Activated naive CD4-positive, alpha-beta T cell treated with anti-CD3 and anti-CD28 coated beads, Interleukin-2, amount 10 ng/mL, durations not matched to agents 7 days and 5 days (primary cell): ENCODE measurements around the gene FREM2.

Experiments
- CTCF ChIA-PET: fragments of 350-600 bp; sonication (Branson Sonifier 250); formaldehyde crosslinking; loops from one replicate; lab custom pipeline; 2021; ENCODE audit warnings: antibody characterized with exemption; lab: Charles Lee
- DNase-seq: peaks from one replicate; pipeline ENCODE4 v3.0.0-alpha.2; 2020
- H3K27ac Mint-ChIP-seq: one replicate; pipeline ENCODE4 v1.8.0; 2021; ENCODE audit warnings: mild to moderate bottlenecking, moderate library complexity, mixed read lengths
- H3K27me3 Mint-ChIP-seq: one replicate; pipeline ENCODE4 v1.8.0; 2021; ENCODE audit warnings: mild to moderate bottlenecking, mixed read lengths
- H3K36me3 Mint-ChIP-seq: one replicate; pipeline ENCODE4 v1.8.0; 2021; ENCODE audit warnings: mixed read lengths
- H3K4me1 Mint-ChIP-seq: one replicate; pipeline ENCODE4 v1.8.0; 2021; ENCODE audit warnings: mixed read lengths
- H3K4me3 Mint-ChIP-seq: one replicate; pipeline ENCODE4 v1.8.0; 2021; ENCODE audit warnings: mild to moderate bottlenecking, moderate library complexity, mixed read lengths
- H3K9me3 Mint-ChIP-seq: one replicate; pipeline ENCODE4 v1.8.0; 2021; ENCODE audit warnings: mixed read lengths

Gene FREM2

GRCh38 chr13:38669234-38669964 is 17.5 kb upstream of the FREM2 start:
- Mint-ChIP-seq H3K27ac (no peak overlapping the region), H3K36me3 (no peaks in the 10 kb centered on the region), H3K9me3 (no peaks in the 10 kb centered on the region), H3K4me3 (no peak overlapping the region), H3K27me3 (no peaks in the 10 kb centered on the region), H3K4me1 (no peaks in the 10 kb centered on the region)
- CTCF ChIA-PET, result no interaction called here
- DNase-seq, result no peak

- H3K4me1 Mint-ChIP-seq, result no peaks in the 10 kb centered on the region
- DNase-seq, result no peak
- H3K4me3 Mint-ChIP-seq, result no peak overlapping the region
- H3K27me3 Mint-ChIP-seq, result no peaks in the 10 kb centered on the region
- no peaks in the 10 kb centered on the region for H3K36me3 Mint-ChIP-seq
- CTCF ChIA-PET, result no interaction called here
- H3K27ac Mint-ChIP-seq, result no peak overlapping the region
- H3K9me3 Mint-ChIP-seq, result no peaks in the 10 kb centered on the region
Observed at GRCh38 chr13:38670627-38671026, 16.2 kb upstream of the FREM2 start.

GRCh38 chr13:38671980-38672379 is 14.9 kb upstream of the FREM2 start:
- H3K9me3 Mint-ChIP-seq, result no peaks in the 10 kb centered on the region
- DNase-seq, result no peak
- CTCF ChIA-PET, result no interaction called here

GRCh38 chr13:38674208-38674607 is 12.7 kb upstream of the FREM2 start:
- Mint-ChIP-seq H3K27me3 (no peaks in the 10 kb centered on the region), H3K9me3 (no peaks in the 10 kb centered on the region), H3K36me3 (no peaks in the 10 kb centered on the region)

More at GRCh38 chr13:38671980-38672379, 14.9 kb upstream of the FREM2 start:
- no peaks in the 10 kb centered on the region for H3K4me1 Mint-ChIP-seq
- H3K27me3 Mint-ChIP-seq, result no peaks in the 10 kb centered on the region
- H3K4me3 Mint-ChIP-seq, result no peak overlapping the region
- H3K27ac Mint-ChIP-seq, result no peak overlapping the region
- no peaks in the 10 kb centered on the region for H3K36me3 Mint-ChIP-seq

GRCh38 chr13:38680912-38681311 is 6.0 kb upstream of the FREM2 start:
- CTCF ChIA-PET, result interaction anchor here (1.0 kb wide), 1 partner anchor 234 kb away, joined by 3 read pairs; no protein-coding TSS in a partner anchor
- Mint-ChIP-seq H3K27me3 (peaks cover 6% of the 10 kb centered on the region), H3K27ac (no peak overlapping the region), H3K4me1 (no peaks in the 10 kb centered on the region), H3K4me3 (no peak overlapping the region), H3K36me3 (no peaks in the 10 kb centered on the region), H3K9me3 (no peaks in the 10 kb centered on the region)
- DNase-seq, result no peak

More at GRCh38 chr13:38674208-38674607, 12.7 kb upstream of the FREM2 start:
- DNase-seq, result no peak
- H3K27ac Mint-ChIP-seq, result no peak overlapping the region
- CTCF ChIA-PET, result no interaction called here
- H3K4me1 Mint-ChIP-seq, result no peaks in the 10 kb centered on the region
- no peak overlapping the region for H3K4me3 Mint-ChIP-seq

- Mint-ChIP-seq H3K27ac (no peak overlapping the region), H3K9me3 (no peaks in the 10 kb centered on the region), H3K4me1 (no peaks in the 10 kb centered on the region), H3K27me3 (peaks cover 35% of the 10 kb centered on the region), H3K36me3 (no peaks in the 10 kb centered on the region), H3K4me3 (no peak overlapping the region)
- no peak for DNase-seq
- CTCF ChIA-PET, result no interaction called here
Observed at GRCh38 chr13:38684714-38685113, 2.2 kb upstream of the FREM2 start.

GRCh38 chr13:38685431-38685830 is 1.4 kb upstream of the FREM2 start:
- Mint-ChIP-seq H3K9me3 (no peaks in the 10 kb centered on the region), H3K4me1 (no peaks in the 10 kb centered on the region), H3K4me3 (no peak overlapping the region), H3K36me3 (no peaks in the 10 kb centered on the region), H3K27me3 (peaks cover 35% of the 10 kb centered on the region), H3K27ac (no peak overlapping the region)
- CTCF ChIA-PET, result no interaction called here
- no peak for DNase-seq

GRCh38 chr13:38685974-38686576 is 802 bp upstream of the FREM2 start:
- H3K9me3 Mint-ChIP-seq, result no peaks in the 10 kb centered on the region
- no peaks in the 10 kb centered on the region for H3K4me1 Mint-ChIP-seq
- H3K27me3 Mint-ChIP-seq, result peaks cover 35% of the 10 kb centered on the region
- H3K36me3 Mint-ChIP-seq, result no peaks in the 10 kb centered on the region
- CTCF ChIA-PET, result no interaction called here
- no peak for DNase-seq
- no peak overlapping the region for H3K4me3 Mint-ChIP-seq
- no peak overlapping the region for H3K27ac Mint-ChIP-seq

- no peaks in the 10 kb centered on the region for H3K4me1 Mint-ChIP-seq
- H3K4me3 Mint-ChIP-seq, result no peak overlapping the region
- H3K9me3 Mint-ChIP-seq, result no peaks in the 10 kb centered on the region
- H3K27ac Mint-ChIP-seq, result no peak overlapping the region
- peaks cover 35% of the 10 kb centered on the region for H3K27me3 Mint-ChIP-seq
- DNase-seq, result no peak
- CTCF ChIA-PET, result no interaction called here
- no peaks in the 10 kb centered on the region for H3K36me3 Mint-ChIP-seq
Observed at GRCh38 chr13:38687246-38688229, 661 bp downstream of the FREM2 start.

- CTCF ChIA-PET, result no interaction called here
- H3K27ac Mint-ChIP-seq, result no peak overlapping the region
- no peak overlapping the region for H3K4me3 Mint-ChIP-seq
- no peaks in the 10 kb centered on the region for H3K9me3 Mint-ChIP-seq
- H3K27me3 Mint-ChIP-seq, result peaks cover 35% of the 10 kb centered on the region
- no peak for DNase-seq
- H3K4me1 Mint-ChIP-seq, result no peaks in the 10 kb centered on the region
- no peaks in the 10 kb centered on the region for H3K36me3 Mint-ChIP-seq
Observed at GRCh38 chr13:38688674-38689073, 1.8 kb downstream of the FREM2 start.

- H3K4me1 Mint-ChIP-seq, result no peaks in the 10 kb centered on the region
- DNase-seq, result no peak
- CTCF ChIA-PET, result no interaction called here
- H3K9me3 Mint-ChIP-seq, result no peaks in the 10 kb centered on the region
- H3K4me3 Mint-ChIP-seq, result no peak overlapping the region
- H3K27ac Mint-ChIP-seq, result no peak overlapping the region
- no peaks in the 10 kb centered on the region for H3K36me3 Mint-ChIP-seq
- peaks cover 35% of the 10 kb centered on the region for H3K27me3 Mint-ChIP-seq
Observed at GRCh38 chr13:38690231-38690630, 3.4 kb downstream of the FREM2 start.

- CTCF ChIA-PET, result no interaction called here
- H3K4me1 Mint-ChIP-seq, result no peaks in the 10 kb centered on the region
- H3K4me3 Mint-ChIP-seq, result no peak overlapping the region
- H3K27ac Mint-ChIP-seq, result no peak overlapping the region
- DNase-seq, result no peak
- H3K36me3 Mint-ChIP-seq, result no peaks in the 10 kb centered on the region
- no peaks in the 10 kb centered on the region for H3K9me3 Mint-ChIP-seq
- peaks cover 6% of the 10 kb centered on the region for H3K27me3 Mint-ChIP-seq
Observed at GRCh38 chr13:38693168-38693567, 6.3 kb downstream of the FREM2 start.

GRCh38 chr13:38693641-38694040 is 6.8 kb downstream of the FREM2 start:
- DNase-seq, result no peak
- Mint-ChIP-seq H3K4me3 (no peak overlapping the region), H3K36me3 (no peaks in the 10 kb centered on the region), H3K4me1 (no peaks in the 10 kb centered on the region), H3K9me3 (no peaks in the 10 kb centered on the region), H3K27me3 (peaks cover 1% of the 10 kb centered on the region), H3K27ac (no peak overlapping the region)
- CTCF ChIA-PET, result no interaction called here

- no peaks in the 10 kb centered on the region for H3K4me1 Mint-ChIP-seq
- no peak overlapping the region for H3K27ac Mint-ChIP-seq
- H3K36me3 Mint-ChIP-seq, result no peaks in the 10 kb centered on the region
- no peak for DNase-seq
- H3K9me3 Mint-ChIP-seq, result no peaks in the 10 kb centered on the region
- CTCF ChIA-PET, result interaction anchor here (0.6 kb wide), 1 partner anchor 26 kb away, joined by 3 read pairs; no protein-coding TSS in a partner anchor
- H3K27me3 Mint-ChIP-seq, result no peaks in the 10 kb centered on the region
- H3K4me3 Mint-ChIP-seq, result no peak overlapping the region
Observed at GRCh38 chr13:38697197-38697596, 10.3 kb downstream of the FREM2 start.
